Mesothelial cell of epicardium (in vitro differentiated cells): ENCODE data around the gene TPGS1. TPM values are rescaled to one million over a fixed set of nuclear protein-coding genes. Genes with fewer than 3 reads are reported as not detected.

ENCODE experiments used
- DNase-seq, 2 experiments: peaks; one replicate each; pipeline ENCODE4 v3.0.0; 2021; ENCODE audit warnings: low spot score in 2 of 2; ENCODE audit not compliant: unreplicated experiment in 2 of 2
- H3K27ac Mint-ChIP-seq: 2 replicates; pipeline ENCODE4 v1.8.0; 2021; ENCODE audit warnings: mixed read lengths
- H3K27me3 Mint-ChIP-seq: 2 replicates; pipeline ENCODE4 v1.8.0; 2021; ENCODE audit warnings: low read depth, mixed read lengths
- H3K36me3 Mint-ChIP-seq: 2 replicates; pipeline ENCODE4 v1.8.0; 2021; ENCODE audit warnings: mixed read lengths
- H3K4me1 Mint-ChIP-seq: 2 replicates; pipeline ENCODE4 v1.8.0; 2021; ENCODE audit warnings: mixed read lengths
- H3K4me3 Mint-ChIP-seq: 2 replicates; pipeline ENCODE4 v1.8.0; 2021; ENCODE audit warnings: mild to moderate bottlenecking, moderate library complexity, mixed read lengths
- H3K9me3 Mint-ChIP-seq: 2 replicates; pipeline ENCODE4 v1.8.0; 2021; ENCODE audit warnings: mixed read lengths
- total RNA-seq: library from RNA; stranded (reverse); gene quantifications from 3 replicates; pipeline ENCODE4 v1.2.1, GENCODE V29; 2021
- TF ChIP-seq, protein P1 (sequence below): fragments of 200-600 bp; sonication (generic); IDR thresholded peaks from one replicate; pipeline ENCODE4 v1.5.0; 2021; ENCODE audit warnings: antibody characterized with exemption; ENCODE audit not compliant: unreplicated experiment

TPGS1 gene
- total RNA-seq, 1 donor from 2014 or later: 32.4 TPM

DNA sequence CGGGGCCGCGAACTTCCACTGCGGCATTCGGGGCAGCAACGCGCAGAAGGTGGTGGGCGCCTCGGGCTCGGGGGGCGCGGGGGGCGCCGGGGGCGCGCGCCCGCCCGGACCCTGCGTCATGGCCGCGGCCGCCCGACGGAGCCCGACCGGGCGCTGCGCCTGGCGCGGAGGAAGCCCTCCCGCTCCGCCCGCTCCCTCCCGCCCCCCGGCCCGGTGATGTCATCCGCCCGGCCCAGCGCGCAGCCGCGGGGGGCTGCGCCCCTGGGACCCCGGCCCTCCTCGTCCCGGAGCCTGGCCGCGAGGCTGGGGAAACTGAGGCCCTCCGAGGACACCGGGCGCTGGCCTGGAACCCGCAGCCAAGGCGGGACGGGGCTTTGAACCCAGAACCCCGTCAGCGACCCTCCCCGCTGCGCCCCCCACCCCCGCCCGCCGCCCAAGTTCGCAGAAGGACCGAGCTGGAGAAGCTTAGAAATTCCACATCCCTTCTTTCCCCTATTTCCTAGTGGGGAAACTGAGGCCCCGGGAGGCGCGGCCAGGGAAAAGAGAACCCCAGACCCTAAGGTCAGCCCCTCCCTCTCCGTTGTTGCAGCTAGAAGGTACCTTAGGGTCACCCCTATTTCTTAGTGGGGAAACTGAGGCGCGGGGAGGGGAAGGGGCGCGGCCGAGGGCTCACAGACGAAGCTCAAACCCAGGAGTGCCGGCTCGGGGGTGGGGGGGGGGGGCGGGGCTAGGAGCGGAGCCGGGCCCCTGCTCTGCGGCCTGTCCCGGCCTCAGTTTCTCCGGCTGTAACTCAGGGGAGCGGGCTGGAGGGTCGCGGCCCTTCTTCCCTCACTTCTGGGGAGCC is 46.2 kb upstream of the TPGS1 start, which contains the start of gene SHC2:
TSS of gene SHC2 (minus strand) at position 157 of the 844 bp plus-strand sequence. CDS start at position 120, 37 bp downstream.
- Mint-ChIP-seq H3K27me3 (no peaks in the 10 kb centered on the region), H3K36me3 (peaks cover 9% of the 10 kb centered on the region), H3K9me3 (peaks cover 4% of the 10 kb centered on the region), H3K27ac (peak within 1 kb of the TSS; percentile 93), H3K4me1 (peaks cover 6% of the 10 kb centered on the region), H3K4me3 (peak within 1 kb of the TSS; percentile 87)
- DNase-seq: peak in 1 of 2 experiments; percentile 67
- TF ChIP-seq, protein P1, sequence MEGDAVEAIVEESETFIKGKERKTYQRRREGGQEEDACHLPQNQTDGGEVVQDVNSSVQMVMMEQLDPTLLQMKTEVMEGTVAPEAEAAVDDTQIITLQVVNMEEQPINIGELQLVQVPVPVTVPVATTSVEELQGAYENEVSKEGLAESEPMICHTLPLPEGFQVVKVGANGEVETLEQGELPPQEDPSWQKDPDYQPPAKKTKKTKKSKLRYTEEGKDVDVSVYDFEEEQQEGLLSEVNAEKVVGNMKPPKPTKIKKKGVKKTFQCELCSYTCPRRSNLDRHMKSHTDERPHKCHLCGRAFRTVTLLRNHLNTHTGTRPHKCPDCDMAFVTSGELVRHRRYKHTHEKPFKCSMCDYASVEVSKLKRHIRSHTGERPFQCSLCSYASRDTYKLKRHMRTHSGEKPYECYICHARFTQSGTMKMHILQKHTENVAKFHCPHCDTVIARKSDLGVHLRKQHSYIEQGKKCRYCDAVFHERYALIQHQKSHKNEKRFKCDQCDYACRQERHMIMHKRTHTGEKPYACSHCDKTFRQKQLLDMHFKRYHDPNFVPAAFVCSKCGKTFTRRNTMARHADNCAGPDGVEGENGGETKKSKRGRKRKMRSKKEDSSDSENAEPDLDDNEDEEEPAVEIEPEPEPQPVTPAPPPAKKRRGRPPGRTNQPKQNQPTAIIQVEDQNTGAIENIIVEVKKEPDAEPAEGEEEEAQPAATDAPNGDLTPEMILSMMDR: no peak

DNA sequence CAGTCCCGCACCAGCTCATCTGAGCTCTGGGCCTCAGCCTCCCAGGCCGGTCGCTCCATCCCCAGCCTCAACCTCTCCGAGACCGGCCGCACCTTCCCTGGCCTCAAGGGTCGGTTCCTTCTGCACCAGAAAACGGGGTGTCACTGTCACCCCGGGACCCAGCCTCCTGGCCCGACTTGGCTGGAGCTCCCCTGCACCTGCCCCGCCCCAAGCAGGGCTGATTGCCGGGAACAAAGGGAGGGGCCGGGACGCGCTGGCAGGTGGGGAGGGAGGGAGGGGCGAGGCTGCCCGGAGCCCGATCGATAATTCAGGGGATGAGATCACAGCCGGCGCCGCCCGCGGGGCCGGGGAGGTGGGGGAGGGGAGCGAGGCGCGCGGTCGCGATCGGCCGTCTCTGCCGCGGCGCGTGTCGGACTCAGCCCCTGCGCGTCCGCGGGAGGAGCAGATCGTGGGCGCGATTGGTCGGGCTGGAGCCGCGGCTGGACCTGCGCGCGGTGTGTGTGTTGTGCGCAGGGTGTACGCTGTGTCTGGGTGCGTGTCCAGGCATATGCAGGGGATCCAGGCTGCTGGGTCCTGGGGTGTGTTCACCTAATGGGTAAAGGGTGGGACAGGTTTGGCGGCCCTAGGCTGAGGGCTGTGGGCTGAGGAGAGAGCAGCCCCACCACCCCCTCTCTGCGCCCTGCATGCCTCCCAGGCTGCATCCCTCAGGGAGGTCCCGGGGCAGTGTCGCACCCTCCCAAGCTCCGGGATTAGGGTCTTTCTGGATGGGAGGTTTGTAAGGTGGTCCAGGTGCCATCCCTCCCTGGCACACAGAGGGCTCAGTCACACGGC is 45.4 kb upstream of the TPGS1 start:
- Mint-ChIP-seq H3K27me3 (no peaks in the 10 kb centered on the region), H3K4me1 (peaks cover 6% of the 10 kb centered on the region), H3K9me3 (peaks cover 4% of the 10 kb centered on the region), H3K27ac (no peak overlapping the region), H3K36me3 (peaks cover 6% of the 10 kb centered on the region), H3K4me3 (peak overlapping the region; percentile 65)
- TF ChIP-seq, protein P1: no peak
- no peak for DNase-seq

DNA sequence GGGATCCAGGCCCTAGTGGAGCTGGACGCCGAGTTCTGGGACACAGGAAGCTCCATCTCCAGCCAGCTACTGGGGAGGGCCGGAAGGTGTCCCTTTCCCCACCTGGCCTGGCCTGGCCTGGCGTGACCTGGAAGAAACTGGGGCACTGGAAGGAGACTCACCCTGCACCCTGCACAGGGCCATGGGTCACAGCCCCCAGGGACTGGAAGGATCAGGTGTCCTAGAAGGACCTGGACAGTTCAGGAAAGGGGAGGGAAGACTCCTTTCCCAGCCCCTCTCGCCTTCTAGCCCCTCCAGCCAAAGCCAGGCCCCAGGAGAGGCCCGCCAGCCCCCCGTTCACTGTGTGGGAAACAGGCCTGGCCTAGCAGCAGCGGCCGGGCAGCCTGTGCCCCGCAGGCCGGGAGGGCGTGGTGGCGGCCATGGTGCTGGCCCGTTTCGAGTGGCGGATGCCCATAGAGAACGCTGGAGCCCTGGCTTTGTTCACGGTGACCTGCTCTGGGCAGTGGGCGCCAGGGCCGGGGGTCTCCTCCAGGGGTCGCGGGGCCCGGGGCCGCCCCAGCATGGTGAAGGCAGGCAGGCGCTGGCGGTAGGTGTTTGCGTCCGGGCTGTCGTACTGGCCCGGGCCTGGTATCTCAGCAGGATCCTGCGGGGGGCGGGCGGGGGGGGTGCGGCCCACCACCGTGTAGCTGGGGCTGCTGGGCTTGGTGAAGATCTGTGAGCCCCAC is 43.7 kb upstream of the TPGS1 start:
- Mint-ChIP-seq H3K27me3 (no peaks in the 10 kb centered on the region), H3K9me3 (peaks cover 4% of the 10 kb centered on the region), H3K36me3 (no peaks in the 10 kb centered on the region), H3K4me3 (no peak overlapping the region), H3K4me1 (peaks cover 6% of the 10 kb centered on the region), H3K27ac (no peak overlapping the region)
- no peak for DNase-seq
- TF ChIP-seq, protein P1: no peak

DNA sequence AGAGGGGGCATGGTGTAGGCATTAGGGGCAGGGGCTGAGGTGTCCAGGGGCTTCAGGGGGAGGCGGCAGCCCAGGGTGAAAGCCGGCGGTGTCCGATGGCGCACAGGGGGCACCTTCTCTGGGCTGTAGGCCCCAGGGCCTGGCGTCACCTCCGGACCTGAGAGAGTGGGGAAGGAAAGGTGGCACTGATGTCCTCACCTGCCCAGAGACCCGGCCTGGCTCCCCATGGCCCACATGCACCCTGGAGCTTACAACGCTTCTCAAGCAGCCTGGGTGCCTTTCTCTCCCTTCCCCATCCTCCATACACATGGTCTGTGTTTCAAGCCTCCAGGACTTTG is 43.1 kb upstream of the TPGS1 start:
- TF ChIP-seq, protein P1: no peak
- Mint-ChIP-seq H3K4me3 (no peak overlapping the region), H3K27me3 (no peaks in the 10 kb centered on the region), H3K27ac (no peak overlapping the region), H3K4me1 (peaks cover 6% of the 10 kb centered on the region), H3K36me3 (no peaks in the 10 kb centered on the region), H3K9me3 (peaks cover 4% of the 10 kb centered on the region)
- no peak for DNase-seq

DNA sequence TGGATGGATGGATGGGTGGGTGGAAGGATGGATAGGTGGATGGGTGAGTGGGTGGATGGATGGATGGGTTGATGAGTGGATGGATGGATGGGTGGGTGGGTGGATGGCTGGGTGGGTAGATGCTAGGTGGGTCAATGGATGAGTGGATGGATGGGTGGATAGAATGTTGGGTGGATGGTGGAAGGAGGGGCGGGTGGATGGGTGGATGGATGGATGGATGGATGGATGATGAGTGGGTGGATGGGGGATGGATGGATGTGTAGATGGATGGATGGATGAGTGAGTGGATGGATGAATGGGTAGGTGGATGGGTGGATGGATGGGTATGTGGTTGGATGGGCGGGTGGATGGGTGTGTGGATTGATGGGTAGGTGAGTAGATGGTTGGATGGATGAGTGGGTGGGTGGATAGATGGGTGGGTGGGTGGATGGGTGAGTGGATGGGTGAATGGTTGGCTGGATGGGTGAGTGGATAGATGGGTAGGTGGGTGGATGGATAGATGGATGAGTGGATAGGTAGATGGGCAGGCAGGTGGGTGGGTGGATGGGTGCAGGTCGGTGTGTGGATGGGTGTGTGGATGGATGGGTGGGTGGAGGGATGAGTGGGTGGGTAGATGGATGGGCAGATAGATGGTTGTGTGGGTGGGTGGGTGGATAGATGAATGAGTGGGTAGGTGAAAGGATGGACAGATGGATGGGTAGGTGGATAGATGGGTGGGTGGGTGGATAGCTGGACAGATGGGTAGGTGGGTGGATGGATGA is 42.1 kb upstream of the TPGS1 start:
- Mint-ChIP-seq H3K4me3 (no peak overlapping the region), H3K4me1 (peaks cover 3% of the 10 kb centered on the region), H3K9me3 (peaks cover 4% of the 10 kb centered on the region), H3K36me3 (no peaks in the 10 kb centered on the region), H3K27ac (no peak overlapping the region), H3K27me3 (no peaks in the 10 kb centered on the region)
- TF ChIP-seq, protein P1: no peak
- DNase-seq: no peak
